Activated naive CD4-positive, alpha-beta T cell treated with anti-CD3 and anti-CD28 coated beads, Interleukin-2, amount 10 ng/mL, durations not matched to agents 7 days and 5 days (primary cell): Measurements from ENCODE around the gene KRT26.
A peak's percentile ranks its signal among the peaks of the same experiment; 100 is the strongest.
"Not testable (repeated sequence)": the region's sequence is repeated elsewhere in the genome, so short reads cannot be mapped to it uniquely, and the experiment has no call there.

Experiments used
- CTCF ChIA-PET: fragments of 350-600 bp; sonication (Branson Sonifier 250); formaldehyde crosslinking; loops from one replicate; lab custom pipeline; 2021; ENCODE audit warnings: antibody characterized with exemption; lab: Charles Lee
- DNase-seq: peaks from one replicate; pipeline ENCODE4 v3.0.0-alpha.2; 2020
- H3K27ac Mint-ChIP-seq: one replicate; pipeline ENCODE4 v1.8.0; 2021; ENCODE audit warnings: mild to moderate bottlenecking, moderate library complexity, mixed read lengths
- H3K27me3 Mint-ChIP-seq: one replicate; pipeline ENCODE4 v1.8.0; 2021; ENCODE audit warnings: mild to moderate bottlenecking, mixed read lengths
- H3K36me3 Mint-ChIP-seq: one replicate; pipeline ENCODE4 v1.8.0; 2021; ENCODE audit warnings: mixed read lengths
- H3K4me1 Mint-ChIP-seq: one replicate; pipeline ENCODE4 v1.8.0; 2021; ENCODE audit warnings: mixed read lengths
- H3K4me3 Mint-ChIP-seq: one replicate; pipeline ENCODE4 v1.8.0; 2021; ENCODE audit warnings: mild to moderate bottlenecking, moderate library complexity, mixed read lengths
- H3K9me3 Mint-ChIP-seq: one replicate; pipeline ENCODE4 v1.8.0; 2021; ENCODE audit warnings: mixed read lengths

KRT26 gene, protein sequence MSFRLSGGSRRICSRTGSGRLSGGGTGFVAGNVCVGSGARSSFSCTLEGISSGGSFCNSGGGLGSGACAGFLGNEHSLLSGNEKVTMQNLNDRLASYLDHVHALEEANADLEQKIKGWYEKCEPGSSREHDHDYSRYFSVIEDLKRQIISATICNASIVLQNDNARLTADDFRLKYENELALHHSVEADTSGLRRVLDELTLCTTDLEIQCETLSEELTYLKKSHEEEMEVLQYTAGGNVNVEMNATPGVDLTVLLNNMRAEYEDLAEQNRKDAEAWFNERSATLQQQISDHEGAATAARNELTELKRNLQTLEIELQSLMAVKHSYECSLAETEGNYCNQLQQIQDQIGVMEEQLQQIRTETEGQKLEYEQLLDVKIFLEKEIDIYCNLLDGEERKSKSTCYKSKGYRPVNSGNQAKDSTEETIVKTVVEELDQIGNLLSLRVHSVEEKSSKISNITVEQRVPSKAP

DNA sequence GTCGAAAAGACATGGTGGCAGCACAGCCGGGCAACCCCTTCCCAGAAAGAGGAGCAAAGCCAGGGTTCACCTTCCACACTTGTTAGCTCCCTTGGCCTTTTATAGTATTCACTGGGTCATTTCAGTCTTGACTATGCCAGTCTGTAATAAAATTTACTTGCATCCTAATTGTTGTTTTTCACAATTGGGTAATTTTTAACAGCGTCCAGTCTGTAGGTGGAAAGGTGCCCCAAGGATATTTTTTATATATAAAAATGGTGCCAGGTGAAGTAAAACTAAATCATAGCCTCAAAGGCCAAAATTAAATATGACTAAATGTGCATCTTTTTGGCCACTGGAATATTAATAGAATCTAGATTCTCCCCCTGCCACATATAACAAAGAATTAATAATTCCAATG is at the start of gene KRT26:
TSS of gene KRT26 (minus strand) at position 101 of the 400 bp plus-strand sequence. CDS start at position 13, 88 bp downstream.
- Mint-ChIP-seq H3K9me3 (no peaks in the 10 kb centered on the region), H3K4me1 (no peaks in the 10 kb centered on the region), H3K36me3 (no peaks in the 10 kb centered on the region), H3K4me3 (no peak within 1 kb of the TSS), H3K27ac (no peak within 1 kb of the TSS), H3K27me3 (peaks cover 26% of the 10 kb centered on the region)
- no peak for DNase-seq
- CTCF ChIA-PET, result no interaction called here

DNA sequence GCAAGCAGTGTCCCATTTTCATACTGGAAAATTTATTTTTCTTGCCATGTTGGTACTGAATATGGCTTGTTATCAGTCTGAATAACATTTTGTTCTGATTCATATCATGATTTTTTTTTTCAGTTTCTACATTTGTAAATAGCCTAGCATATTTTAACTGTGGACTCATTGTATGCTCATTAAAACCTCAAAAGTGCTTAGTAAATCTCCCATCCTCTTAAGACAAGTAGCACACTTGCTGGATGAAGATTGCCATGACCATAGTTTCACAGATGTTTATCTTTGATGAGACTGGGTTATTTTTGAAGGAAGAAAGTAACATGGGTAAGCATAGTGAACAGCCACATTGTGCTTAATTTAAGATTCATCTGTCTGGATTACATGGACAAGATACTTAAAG is 49.5 kb upstream of the KRT26 start:
- CTCF ChIA-PET, result interaction anchor here (0.8 kb wide), 1 partner anchor 38 kb away, joined by 3 read pairs; no protein-coding TSS in a partner anchor
- H3K4me3 Mint-ChIP-seq, result no peak overlapping the region
- H3K36me3 Mint-ChIP-seq, result peaks cover 26% of the 10 kb centered on the region
- H3K4me1 Mint-ChIP-seq, result peaks cover 33% of the 10 kb centered on the region
- no peaks in the 10 kb centered on the region for H3K9me3 Mint-ChIP-seq
- H3K27ac Mint-ChIP-seq, result no peak overlapping the region
- H3K27me3 Mint-ChIP-seq, result peaks cover 9% of the 10 kb centered on the region
- DNase-seq, result no peak

- peaks cover 9% of the 10 kb centered on the region for H3K27me3 Mint-ChIP-seq
- CTCF ChIA-PET, result no interaction called here
- no peak for DNase-seq
- H3K27ac Mint-ChIP-seq, result no peak overlapping the region
- peaks cover 33% of the 10 kb centered on the region for H3K4me1 Mint-ChIP-seq
- peak overlapping the region; percentile 19 for H3K4me3 Mint-ChIP-seq
- H3K9me3 Mint-ChIP-seq, result no peaks in the 10 kb centered on the region
- H3K36me3 Mint-ChIP-seq, result peaks cover 28% of the 10 kb centered on the region
Observed at GRCh38 chr17:40820228-40820838, 48.3 kb upstream of the KRT26 start.

- peaks cover 9% of the 10 kb centered on the region for H3K27me3 Mint-ChIP-seq
- H3K9me3 Mint-ChIP-seq, result peaks cover 1% of the 10 kb centered on the region
- peak overlapping the region; percentile 82 for H3K4me3 Mint-ChIP-seq
- DNase-seq, result no peak
- H3K27ac Mint-ChIP-seq, result peak overlapping the region; percentile 78
- peaks cover 28% of the 10 kb centered on the region for H3K36me3 Mint-ChIP-seq
- CTCF ChIA-PET, result no interaction called here
- H3K4me1 Mint-ChIP-seq, result peaks cover 33% of the 10 kb centered on the region
Observed at GRCh38 chr17:40819528-40820125, 47.6 kb upstream of the KRT26 start.

DNA sequence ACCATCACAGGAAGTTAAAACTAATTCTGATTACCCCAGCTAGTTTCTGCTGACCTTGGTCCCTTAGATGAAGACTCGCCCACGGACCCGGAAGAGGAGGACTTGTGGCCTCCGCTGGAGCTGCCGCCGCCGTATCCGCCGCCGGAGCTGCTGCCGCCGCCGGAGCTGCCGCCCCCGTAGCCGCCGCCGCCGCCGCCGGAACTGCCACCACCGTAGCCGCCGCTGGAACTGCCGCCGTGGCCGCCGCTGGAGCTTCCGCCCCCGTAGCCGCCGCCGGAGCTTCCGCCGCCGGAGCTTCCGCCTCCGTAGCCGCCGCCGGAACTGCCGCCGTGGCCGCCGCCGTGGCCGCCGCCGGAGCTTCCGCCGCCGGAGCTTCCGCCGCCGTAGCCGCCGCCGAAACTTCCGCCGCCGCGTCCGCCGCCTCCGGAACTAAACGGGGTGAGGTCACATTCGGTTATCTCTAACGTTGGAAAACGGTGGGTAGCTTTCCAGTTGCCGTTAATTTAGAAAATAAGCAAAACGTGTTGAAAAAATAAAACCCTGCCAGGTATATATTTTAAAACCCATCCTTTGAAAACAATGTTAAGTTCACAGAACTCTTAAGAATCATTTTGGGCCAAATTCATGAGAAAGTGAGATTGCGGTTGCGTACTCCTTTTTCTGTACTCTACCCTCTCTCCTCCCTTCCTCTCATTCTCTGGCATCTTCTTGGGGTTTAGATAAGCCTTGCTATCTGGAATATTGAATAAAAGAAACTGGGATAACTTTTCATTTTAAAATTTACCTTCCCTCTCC is 46.9 kb upstream of the KRT26 start:
- Mint-ChIP-seq H3K4me3 (peak overlapping the region; percentile 82), H3K27ac (peak overlapping the region; percentile 96), H3K9me3 (peaks cover 3% of the 10 kb centered on the region), H3K36me3 (peaks cover 28% of the 10 kb centered on the region), H3K4me1 (peaks cover 29% of the 10 kb centered on the region), H3K27me3 (peaks cover 14% of the 10 kb centered on the region)
- CTCF ChIA-PET, result interaction anchor here (0.7 to 1.2 kb wide), 4 partner anchors 10 to 847 kb away, joined by 3 to 4 read pairs (median 4); no protein-coding TSS in a partner anchor
- peak; percentile 86 for DNase-seq

DNA sequence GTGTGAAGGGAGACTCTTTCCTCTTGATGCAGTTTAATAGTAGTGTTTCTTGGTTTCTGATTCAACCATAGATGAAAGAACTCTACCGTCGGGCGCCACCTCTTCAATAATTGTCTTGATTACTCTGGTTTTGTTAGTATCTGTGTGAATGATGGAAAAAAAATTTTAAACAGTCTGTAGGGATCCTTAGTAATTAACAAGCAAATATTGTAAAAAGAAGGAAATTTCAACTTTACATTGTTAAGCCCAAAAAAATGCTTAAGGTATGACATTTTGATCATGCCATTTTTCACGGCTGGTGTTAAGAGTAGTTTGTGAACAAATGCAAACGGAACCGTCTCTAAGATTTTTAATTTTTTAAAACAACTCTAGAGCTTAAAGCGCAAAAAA is 46.3 kb upstream of the KRT26 start:
- no peak for DNase-seq
- peaks cover 29% of the 10 kb centered on the region for H3K4me1 Mint-ChIP-seq
- CTCF ChIA-PET, result interaction anchor here (0.7 to 1.2 kb wide), 4 partner anchors 9 to 847 kb away, joined by 3 to 4 read pairs (median 4); no protein-coding TSS in a partner anchor

DNA sequence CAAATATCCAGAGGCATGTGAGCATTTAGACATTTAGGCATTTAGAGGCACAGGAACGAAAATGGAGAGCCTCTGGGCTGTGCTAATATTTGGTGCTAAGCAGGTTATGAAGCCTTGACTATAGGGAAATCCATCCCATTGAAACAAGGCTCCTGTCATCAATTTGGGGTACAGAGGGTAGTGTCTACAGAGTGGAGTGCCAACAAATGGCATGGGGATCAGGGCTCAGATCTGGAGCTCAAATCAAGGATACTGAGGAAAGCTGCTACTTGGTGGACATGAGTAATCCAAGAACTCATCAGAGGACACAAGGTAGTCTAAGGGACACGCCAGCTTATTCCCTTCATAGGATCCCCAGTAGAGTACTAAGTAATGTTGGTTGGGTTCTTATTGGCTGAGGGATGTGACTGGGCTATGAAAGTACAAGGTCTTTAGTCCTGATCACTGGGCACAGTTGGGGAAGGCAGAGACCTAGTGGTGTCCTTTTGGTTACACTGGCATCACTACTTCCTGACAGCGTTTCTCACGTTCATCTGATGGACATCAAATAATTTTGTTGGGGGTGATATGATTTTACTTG is 45.2 kb upstream of the KRT26 start:
- CTCF ChIA-PET, result interaction anchor here (0.7 to 1.6 kb wide), 2 partner anchors 13 to 732 kb away, joined by 3 read pairs; no protein-coding TSS in a partner anchor
- peak overlapping the region; percentile 67 for H3K4me3 Mint-ChIP-seq
- no peak for DNase-seq
- H3K36me3 Mint-ChIP-seq, result peaks cover 28% of the 10 kb centered on the region
- H3K4me1 Mint-ChIP-seq, result peaks cover 29% of the 10 kb centered on the region
- H3K9me3 Mint-ChIP-seq, result peaks cover 3% of the 10 kb centered on the region
- peaks cover 23% of the 10 kb centered on the region for H3K27me3 Mint-ChIP-seq
- peak overlapping the region; percentile 30 for H3K27ac Mint-ChIP-seq

More for the DNA sequence above, 46.3 kb upstream of the KRT26 start:
- Mint-ChIP-seq H3K36me3 (peaks cover 28% of the 10 kb centered on the region), H3K27ac (peak overlapping the region; percentile 96), H3K4me3 (peak overlapping the region; percentile 82), H3K9me3 (peaks cover 3% of the 10 kb centered on the region), H3K27me3 (peaks cover 15% of the 10 kb centered on the region)

GRCh38 chr17:40816569-40816968 is 44.6 kb upstream of the KRT26 start:
- Mint-ChIP-seq H3K4me1 (peaks cover 29% of the 10 kb centered on the region), H3K9me3 (peaks cover 3% of the 10 kb centered on the region), H3K27me3 (peaks cover 25% of the 10 kb centered on the region), H3K27ac (no peak overlapping the region), H3K4me3 (peak overlapping the region; percentile 34), H3K36me3 (peaks cover 27% of the 10 kb centered on the region)
- no peak for DNase-seq
- CTCF ChIA-PET, result interaction anchor here (0.7 to 1.6 kb wide), 3 partner anchors 13 to 837 kb away, joined by 3 to 5 read pairs (median 3); no protein-coding TSS in a partner anchor

DNA sequence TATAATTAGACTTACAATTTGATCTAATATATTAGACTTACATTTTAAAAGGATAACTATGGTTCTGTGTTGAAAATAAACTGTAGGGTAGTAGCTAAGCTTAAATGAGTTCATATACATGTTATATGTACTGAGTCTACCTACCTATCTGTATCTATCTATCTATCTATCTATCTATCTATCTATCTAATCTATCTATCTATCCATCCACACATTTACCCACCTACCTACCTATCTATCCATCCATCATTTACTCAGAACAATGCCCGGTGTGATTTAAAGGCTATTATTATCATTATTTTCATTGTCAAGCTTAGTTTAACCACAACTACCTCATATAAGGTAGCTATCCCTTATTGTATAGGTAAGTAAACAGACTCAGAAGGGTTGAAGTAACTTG is 43.4 kb upstream of the KRT26 start:
- no peak for DNase-seq
- CTCF ChIA-PET, result interaction anchor here (0.8 kb wide), 1 partner anchor 733 kb away, joined by 3 read pairs; no protein-coding TSS in a partner anchor
- peaks cover 3% of the 10 kb centered on the region for H3K9me3 Mint-ChIP-seq
- H3K27me3 Mint-ChIP-seq, result peaks cover 30% of the 10 kb centered on the region
- no peak overlapping the region for H3K4me3 Mint-ChIP-seq
- peaks cover 26% of the 10 kb centered on the region for H3K4me1 Mint-ChIP-seq
- H3K27ac Mint-ChIP-seq, result no peak overlapping the region
- peaks cover 24% of the 10 kb centered on the region for H3K36me3 Mint-ChIP-seq

DNA sequence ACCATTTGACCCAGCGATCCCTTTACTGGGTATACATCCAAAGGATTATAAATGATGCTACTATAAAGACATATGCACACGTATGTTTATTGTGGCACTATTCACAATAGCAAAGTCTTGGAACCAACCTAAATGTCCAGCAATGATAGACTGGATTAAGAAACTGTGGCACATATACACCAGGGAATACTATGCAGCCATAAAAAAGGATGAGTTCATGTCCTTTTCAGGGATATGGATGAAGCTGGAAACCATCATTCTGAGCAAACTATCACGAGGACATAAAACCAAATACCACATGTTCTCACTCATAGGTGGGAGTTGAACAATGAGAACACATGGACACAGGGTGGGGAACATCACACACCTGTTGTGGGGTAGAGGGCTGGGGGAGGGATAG is 42.7 kb upstream of the KRT26 start:
- CTCF ChIA-PET, H3K9me3 Mint-ChIP-seq, H3K27ac Mint-ChIP-seq, DNase-seq, H3K4me3 Mint-ChIP-seq: not testable (repeated sequence)
- Mint-ChIP-seq H3K36me3 (peaks cover 22% of the 10 kb centered on the region), H3K27me3 (peaks cover 33% of the 10 kb centered on the region), H3K4me1 (peaks cover 19% of the 10 kb centered on the region)

- H3K4me1 Mint-ChIP-seq, result peaks cover 14% of the 10 kb centered on the region
- H3K27me3 Mint-ChIP-seq, result peaks cover 33% of the 10 kb centered on the region
- H3K36me3 Mint-ChIP-seq, result peaks cover 22% of the 10 kb centered on the region
- CTCF ChIA-PET, result no interaction called here
- DNase-seq, result no peak
- no peak overlapping the region for H3K27ac Mint-ChIP-seq
- H3K9me3 Mint-ChIP-seq, result peaks cover 3% of the 10 kb centered on the region
- H3K4me3 Mint-ChIP-seq, result no peak overlapping the region
Observed at GRCh38 chr17:40813804-40814203, 41.8 kb upstream of the KRT26 start.

- DNase-seq, result no peak
- Mint-ChIP-seq H3K4me3 (no peak overlapping the region), H3K4me1 (peaks cover 7% of the 10 kb centered on the region), H3K27me3 (peaks cover 39% of the 10 kb centered on the region), H3K27ac (no peak overlapping the region), H3K9me3 (peaks cover 3% of the 10 kb centered on the region), H3K36me3 (peaks cover 13% of the 10 kb centered on the region)
- CTCF ChIA-PET, result interaction anchor here (0.8 kb wide), 1 partner anchor 10 kb away, joined by 3 read pairs; no protein-coding TSS in a partner anchor
Observed at GRCh38 chr17:40812639-40813038, 40.6 kb upstream of the KRT26 start.

- H3K27me3 Mint-ChIP-seq, result peaks cover 57% of the 10 kb centered on the region
- H3K36me3 Mint-ChIP-seq, result no peaks in the 10 kb centered on the region
- DNase-seq, result no peak
Observed at GRCh38 chr17:40810494-40810893, 38.5 kb upstream of the KRT26 start.

More at GRCh38 chr17:40810494-40810893, 38.5 kb upstream of the KRT26 start:
- Mint-ChIP-seq H3K4me3 (no peak overlapping the region), H3K27ac (no peak overlapping the region), H3K9me3 (peaks cover 3% of the 10 kb centered on the region), H3K4me1 (no peaks in the 10 kb centered on the region)
- CTCF ChIA-PET, result no interaction called here
